Stomach (tissue), 4 donors: Measurements from ENCODE around the gene POU2AF3.

Source experiments
- EP300 ChIP-seq: sonication (generic); formaldehyde crosslinking; IDR thresholded peaks from one replicate; pipeline ENCODE4 v1.6.1; 2017; ENCODE audit warnings: antibody characterized with exemption
- POLR2A ChIP-seq, 4 donors: fragments of 450-650 bp; IDR thresholded peaks; one replicate each; pipeline ENCODE4 v1.6.1; 2016; ENCODE audit warnings: antibody characterized with exemption in 4 of 4, control low read depth in 2 of 4, mild to moderate bottlenecking in 1 of 4, moderate library complexity in 1 of 4
- POLR2AphosphoS5 ChIP-seq, 3 donors: sonication (generic); formaldehyde crosslinking; IDR thresholded peaks; one replicate each; pipeline ENCODE4 v1.6.1; 2016; ENCODE audit warnings: antibody characterized with exemption in 3 of 3
- TF ChIP-seq, protein P1 (sequence below), 7 experiments: fragments of 450-650 bp in 4 of 7; fragments of 200-600 bp in 3 of 7; sonication (generic) in 3 of 7; IDR thresholded peaks; one replicate each; pipeline ENCODE4 v1.5.1; 2016 to 2019; ENCODE audit warnings: antibody characterized with exemption in 7 of 7, control low read depth in 2 of 7, mild to moderate bottlenecking in 1 of 7

- TF ChIP-seq, protein P1, sequence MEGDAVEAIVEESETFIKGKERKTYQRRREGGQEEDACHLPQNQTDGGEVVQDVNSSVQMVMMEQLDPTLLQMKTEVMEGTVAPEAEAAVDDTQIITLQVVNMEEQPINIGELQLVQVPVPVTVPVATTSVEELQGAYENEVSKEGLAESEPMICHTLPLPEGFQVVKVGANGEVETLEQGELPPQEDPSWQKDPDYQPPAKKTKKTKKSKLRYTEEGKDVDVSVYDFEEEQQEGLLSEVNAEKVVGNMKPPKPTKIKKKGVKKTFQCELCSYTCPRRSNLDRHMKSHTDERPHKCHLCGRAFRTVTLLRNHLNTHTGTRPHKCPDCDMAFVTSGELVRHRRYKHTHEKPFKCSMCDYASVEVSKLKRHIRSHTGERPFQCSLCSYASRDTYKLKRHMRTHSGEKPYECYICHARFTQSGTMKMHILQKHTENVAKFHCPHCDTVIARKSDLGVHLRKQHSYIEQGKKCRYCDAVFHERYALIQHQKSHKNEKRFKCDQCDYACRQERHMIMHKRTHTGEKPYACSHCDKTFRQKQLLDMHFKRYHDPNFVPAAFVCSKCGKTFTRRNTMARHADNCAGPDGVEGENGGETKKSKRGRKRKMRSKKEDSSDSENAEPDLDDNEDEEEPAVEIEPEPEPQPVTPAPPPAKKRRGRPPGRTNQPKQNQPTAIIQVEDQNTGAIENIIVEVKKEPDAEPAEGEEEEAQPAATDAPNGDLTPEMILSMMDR (IDR thresholded peaks at IDR 0.05), result no peak
- TF ChIP-seq POLR2A (IDR thresholded peaks at IDR 0.05), result no peak
- TF ChIP-seq POLR2AphosphoS5 (IDR thresholded peaks at IDR 0.05), result no peak
- TF ChIP-seq EP300, result no peak
These were observed 7.5 kb downstream of the POU2AF3 start for GRCh38 chr11:111305876-111306275.
